ENCODE data around the gene ZNF789. TPM values are rescaled to one million over a fixed set of nuclear protein-coding genes. Genes with fewer than 3 reads are reported as not detected.

ZNF789 gene
- total RNA-seq, 2 donors from 2014 or later, result 13.7 to 16.5 TPM

- peaks cover 84% of the 10 kb centered on the region for H3K36me3 Mint-ChIP-seq (ENCODE audit: low read depth)
- H3K4me1 Mint-ChIP-seq, result no peaks in the 10 kb centered on the region
- 95 to 96% methylated on average over 6 of the region's 6 CpGs for WGBS, 2 experiments (ENCODE audit: insufficient coverage in 1 of 2, insufficient read length in 1 of 2)
- H3K27ac Mint-ChIP-seq, result no peak overlapping the region
- Histone ChIP-seq H3K27me3 (ENCODE audit: control insufficient read depth, insufficient read depth, low read length, poor library complexity, severe bottlenecking) (no peaks in the 10 kb centered on the region), H3K9ac (ENCODE audit: extremely low read depth, low read length, poor library complexity, severe bottlenecking) (no peak overlapping the region), H3K36me3 (ENCODE audit: control insufficient read depth, insufficient read depth, low read length) (peaks cover 85% of the 10 kb centered on the region), H3K4me3 (ENCODE audit: low read length) (no peak overlapping the region), H3K27ac (ENCODE audit: low read depth, low read length) (no peak overlapping the region), H3K4me1 (ENCODE audit: control insufficient read depth, insufficient read depth, low read length) (no peaks in the 10 kb centered on the region), H3K9me3 (ENCODE audit: control insufficient read depth, low read length) (no peaks in the 10 kb centered on the region)
- no peak for DNase-seq
- H3K9me3 Mint-ChIP-seq, result peaks cover 3% of the 10 kb centered on the region
- no peaks in the 10 kb centered on the region for H3K27me3 Mint-ChIP-seq (ENCODE audit: insufficient read depth)
- TF ChIP-seq CTCF (conservative IDR thresholded peaks at IDR 0.05), result no peak
- H3K4me3 Mint-ChIP-seq, result no peak overlapping the region
These were observed 15.5 kb upstream of the ZNF789 start for GRCh38 chr7:99457050-99457649.

- H3K4me1 ChIP-seq (ENCODE audit: control insufficient read depth, insufficient read depth, low read length), result no peaks in the 10 kb centered on the region
- Mint-ChIP-seq H3K4me1 (no peaks in the 10 kb centered on the region), H3K4me3 (no peak overlapping the region), H3K9me3 (peaks cover 3% of the 10 kb centered on the region), H3K36me3 (ENCODE audit: low read depth) (peaks cover 86% of the 10 kb centered on the region), H3K27me3 (ENCODE audit: insufficient read depth) (no peaks in the 10 kb centered on the region), H3K27ac (peak overlapping the region; percentile 48)
- H3K9me3 ChIP-seq (ENCODE audit: control insufficient read depth, low read length), result no peaks in the 10 kb centered on the region
- DNase-seq, result no peak
- H3K27ac ChIP-seq (ENCODE audit: low read depth, low read length), result no peak overlapping the region
- H3K36me3 ChIP-seq (ENCODE audit: control insufficient read depth, insufficient read depth, low read length), result peaks cover 85% of the 10 kb centered on the region
- WGBS, 2 experiments (ENCODE audit: insufficient coverage in 1 of 2, insufficient read length in 1 of 2), result 93 to 95% methylated on average over 18 to 26 of the region's 26 CpGs
- no peak overlapping the region for H3K9ac ChIP-seq (ENCODE audit: extremely low read depth, low read length, poor library complexity, severe bottlenecking)
- no peaks in the 10 kb centered on the region for H3K27me3 ChIP-seq (ENCODE audit: control insufficient read depth, insufficient read depth, low read length, poor library complexity, severe bottlenecking)
- TF ChIP-seq CTCF (conservative IDR thresholded peaks at IDR 0.05), result no peak
- no peak overlapping the region for H3K4me3 ChIP-seq (ENCODE audit: low read length)
These were observed 14.8 kb upstream of the ZNF789 start for GRCh38 chr7:99457650-99458493.

- Histone ChIP-seq H3K36me3 (ENCODE audit: control insufficient read depth, insufficient read depth, low read length) (peaks cover 83% of the 10 kb centered on the region), H3K27me3 (ENCODE audit: control insufficient read depth, insufficient read depth, low read length, poor library complexity, severe bottlenecking) (no peaks in the 10 kb centered on the region), H3K27ac (ENCODE audit: low read depth, low read length) (no peak overlapping the region), H3K4me3 (ENCODE audit: low read length) (no peak overlapping the region), H3K9me3 (ENCODE audit: control insufficient read depth, low read length) (no peaks in the 10 kb centered on the region), H3K9ac (ENCODE audit: extremely low read depth, low read length, poor library complexity, severe bottlenecking) (no peak overlapping the region), H3K4me1 (ENCODE audit: control insufficient read depth, insufficient read depth, low read length) (no peaks in the 10 kb centered on the region)
- no peaks in the 10 kb centered on the region for H3K4me1 Mint-ChIP-seq
- H3K9me3 Mint-ChIP-seq, result peaks cover 3% of the 10 kb centered on the region
- H3K36me3 Mint-ChIP-seq (ENCODE audit: low read depth), result peaks cover 87% of the 10 kb centered on the region
- H3K4me3 Mint-ChIP-seq, result no peak overlapping the region
- H3K27me3 Mint-ChIP-seq (ENCODE audit: insufficient read depth), result no peaks in the 10 kb centered on the region
- peak; percentile 73 for TF ChIP-seq CTCF (conservative IDR thresholded peaks at IDR 0.05)
- peak; percentile 79 for DNase-seq
- 92 to 94% methylated on average over 8 of the region's 8 CpGs for WGBS, 2 experiments (ENCODE audit: insufficient coverage in 1 of 2, insufficient read length in 1 of 2)
- H3K27ac Mint-ChIP-seq, result peak overlapping the region; percentile 23
These were observed 13.6 kb upstream of the ZNF789 start for GRCh38 chr7:99459087-99459486.

All from endodermal cell (in vitro differentiated cells).